IPS-20b (cell line): Measurements from ENCODE around the gene FLVCR1.
"Not testable (repeated sequence)": the region's sequence is repeated elsewhere in the genome, so short reads cannot be mapped to it uniquely, and the experiment has no call there.

Experiments
- H3K27ac ChIP-seq: one replicate; pipeline ENCODE4 v1.5.1; 2013; ENCODE audit warnings: low read length
- H3K27me3 ChIP-seq: 2 replicates; pipeline ENCODE4 v1.6.1; 2013; ENCODE audit warnings: mild to moderate bottlenecking, low read length, inconsistent platforms; ENCODE audit not compliant: insufficient read depth
- H3K36me3 ChIP-seq: 2 replicates; pipeline ENCODE4 v1.6.1; 2013; ENCODE audit warnings: low read depth, mild to moderate bottlenecking, inconsistent platforms, low read length, moderate library complexity; ENCODE audit not compliant: insufficient read depth
- H3K4me1 ChIP-seq: 2 replicates; pipeline ENCODE4 v1.6.1; 2013; ENCODE audit warnings: mild to moderate bottlenecking, control low read depth, inconsistent platforms, low read length, moderate library complexity; ENCODE audit not compliant: insufficient read depth
- H3K4me3 ChIP-seq: 2 replicates; pipeline ENCODE4 v1.5.1; 2013; ENCODE audit warnings: mild to moderate bottlenecking, low read length, inconsistent platforms
- H3K9ac ChIP-seq: 2 replicates; pipeline ENCODE4 v1.6.1; 2013; ENCODE audit warnings: low read depth, mild to moderate bottlenecking, inconsistent platforms, low read length, moderate library complexity
- H3K9me3 ChIP-seq: 2 replicates; pipeline ENCODE4 v1.6.1; 2013; ENCODE audit warnings: mild to moderate bottlenecking, low read depth, low read length, inconsistent platforms; ENCODE audit not compliant: insufficient read depth

Gene FLVCR1

GRCh38 chr1:212903664-212904063, 45.6 kb downstream of the FLVCR1 start:
- Histone ChIP-seq H3K4me1 (peaks cover 25% of the 10 kb centered on the region; the same call in 1 of the 2 replicates), H3K36me3 (peaks cover 86% of the 10 kb centered on the region), H3K9me3 (peaks cover 35% of the 10 kb centered on the region), H3K27ac (no peak overlapping the region), H3K4me3 (no peak overlapping the region; the same call in 1 of the 2 replicates), H3K9ac (no peak overlapping the region), H3K27me3 (no peaks in the 10 kb centered on the region)

GRCh38 chr1:212908071-212908470, 50.0 kb downstream of the FLVCR1 start:
- H3K36me3 ChIP-seq: peaks cover 50% of the 10 kb centered on the region
- peak overlapping the region; percentile 20 for H3K27ac ChIP-seq
- H3K9me3 ChIP-seq: peaks cover 17% of the 10 kb centered on the region
- H3K27me3 ChIP-seq, H3K4me3 ChIP-seq: not testable (repeated sequence)
- H3K9ac ChIP-seq: peak overlapping the region; percentile 44
- H3K4me1 ChIP-seq: peaks cover 29% of the 10 kb centered on the region; the same call in 1 of the 2 replicates

- Histone ChIP-seq H3K36me3 (peaks cover 42% of the 10 kb centered on the region), H3K9me3 (peaks cover 15% of the 10 kb centered on the region), H3K4me1 (peaks cover 29% of the 10 kb centered on the region; the same call in 1 of the 2 replicates), H3K4me3 (peak overlapping the region; percentile 71), H3K9ac (peak overlapping the region; percentile 94), H3K27me3 (no peaks in the 10 kb centered on the region), H3K27ac (peak overlapping the region; percentile 92)
These were observed 50.9 kb downstream of the FLVCR1 start for GRCh38 chr1:212908971-212909370.

GRCh38 chr1:212909652-212910063, 51.6 kb downstream of the FLVCR1 start:
- Histone ChIP-seq H3K9ac (peak overlapping the region; percentile 94), H3K27ac (peak overlapping the region; percentile 100), H3K4me3 (peak overlapping the region; percentile 71), H3K36me3 (peaks cover 35% of the 10 kb centered on the region), H3K27me3 (no peaks in the 10 kb centered on the region), H3K9me3 (peaks cover 8% of the 10 kb centered on the region), H3K4me1 (peaks cover 31% of the 10 kb centered on the region; the same call in 1 of the 2 replicates)

GRCh38 chr1:212910213-212910612, 52.1 kb downstream of the FLVCR1 start:
- Histone ChIP-seq H3K27ac (peak overlapping the region; percentile 31), H3K4me3 (peak overlapping the region; percentile 73), H3K4me1 (peaks cover 37% of the 10 kb centered on the region), H3K9ac (peak overlapping the region; percentile 92), H3K36me3 (peaks cover 34% of the 10 kb centered on the region)
- not testable (repeated sequence) for H3K9me3 ChIP-seq, H3K27me3 ChIP-seq

GRCh38 chr1:212913638-212914037, 55.6 kb downstream of the FLVCR1 start:
- Histone ChIP-seq H3K9ac (peak overlapping the region; percentile 91), H3K36me3 (peaks cover 33% of the 10 kb centered on the region), H3K4me3 (peak overlapping the region; percentile 73), H3K4me1 (peaks cover 30% of the 10 kb centered on the region)
- H3K27me3 ChIP-seq, H3K27ac ChIP-seq, H3K9me3 ChIP-seq: not testable (repeated sequence)

GRCh38 chr1:212914110-212914509, 56.0 kb downstream of the FLVCR1 start:
- H3K9me3 ChIP-seq, H3K27me3 ChIP-seq, H3K27ac ChIP-seq: not testable (repeated sequence)
- Histone ChIP-seq H3K36me3 (peaks cover 38% of the 10 kb centered on the region), H3K4me3 (peak overlapping the region; percentile 73; the same call in 1 of the 2 replicates), H3K9ac (peak overlapping the region; percentile 91; the same call in 1 of the 2 replicates), H3K4me1 (peaks cover 26% of the 10 kb centered on the region)

- peak overlapping the region; percentile 51 for H3K4me3 ChIP-seq
- H3K36me3 ChIP-seq: peaks cover 40% of the 10 kb centered on the region
- peak overlapping the region; percentile 82 for H3K9ac ChIP-seq
- H3K27me3 ChIP-seq: no peaks in the 10 kb centered on the region
- peak overlapping the region; percentile 73 for H3K27ac ChIP-seq
- H3K4me1 ChIP-seq: peaks cover 26% of the 10 kb centered on the region
- no peaks in the 10 kb centered on the region for H3K9me3 ChIP-seq
These were observed 56.7 kb downstream of the FLVCR1 start for GRCh38 chr1:212914789-212915188.

GRCh38 chr1:212915245-212916091, 57.4 kb downstream of the FLVCR1 start:
- H3K36me3 ChIP-seq: peaks cover 40% of the 10 kb centered on the region
- H3K27me3 ChIP-seq: no peaks in the 10 kb centered on the region
- H3K4me1 ChIP-seq: peaks cover 26% of the 10 kb centered on the region
- H3K9me3 ChIP-seq: no peaks in the 10 kb centered on the region
- H3K27ac ChIP-seq: peak overlapping the region; percentile 73
- peak overlapping the region; percentile 82 for H3K9ac ChIP-seq
- H3K4me3 ChIP-seq: peak overlapping the region; percentile 51

GRCh38 chr1:212916481-212917133, 58.5 kb downstream of the FLVCR1 start:
- Histone ChIP-seq H3K27ac (peak overlapping the region; percentile 73), H3K36me3 (peaks cover 40% of the 10 kb centered on the region), H3K9ac (peak overlapping the region; percentile 82; the same call in 1 of the 2 replicates), H3K4me1 (peaks cover 26% of the 10 kb centered on the region), H3K27me3 (no peaks in the 10 kb centered on the region), H3K4me3 (no peak overlapping the region), H3K9me3 (no peaks in the 10 kb centered on the region)

- no peak overlapping the region; the same call in 1 of the 2 replicates for H3K9ac ChIP-seq
- peak overlapping the region; percentile 73 for H3K27ac ChIP-seq
- H3K4me1 ChIP-seq: peaks cover 26% of the 10 kb centered on the region
- no peaks in the 10 kb centered on the region for H3K9me3 ChIP-seq
- H3K36me3 ChIP-seq: peaks cover 40% of the 10 kb centered on the region
- H3K27me3 ChIP-seq: no peaks in the 10 kb centered on the region
- H3K4me3 ChIP-seq: no peak overlapping the region
These were observed 59.0 kb downstream of the FLVCR1 start for GRCh38 chr1:212917134-212917485.
